GM12878 (cell line): ENCODE measurements around the gene DENND10. TPM values are rescaled to one million over a fixed set of nuclear protein-coding genes. Genes with fewer than 3 reads are reported as not detected.

ENCODE experiments used
- ATAC-seq: fragments of 200-7000 bp; cut with Tn5 transposase; 3 replicates; pipeline ENCODE4 v1.9.1; 2020; ENCODE audit warnings: mild to moderate bottlenecking, moderate library complexity
- BruUV-seq: library from RNA; stranded (reverse); fragments of 400-500 nt; replicated peaks from 2 replicates; lab custom pipeline; 2021; lab: Mats Ljungman, UMichigan
- CTCF ChIA-PET: fragments of 300-600 bp; sonication (Branson Sonifier 250); formaldehyde crosslinking; extraction: SDS; loops from one replicate; lab custom pipeline; 2021; ENCODE audit warnings: inconsistent platforms; lab: Yijun Ruan, JAX
- POLR2A ChIA-PET: fragments of 350-600 bp; formaldehyde crosslinking; extraction: SDS; loops from one replicate; lab custom pipeline; 2021; ENCODE audit warnings: inconsistent platforms; lab: Charles Lee
- RAD21 ChIA-PET: fragments of 300-600 bp; sonication (Branson Sonifier 250); formaldehyde crosslinking; loops from one replicate; lab custom pipeline; 2023; ENCODE audit warnings: antibody characterized with exemption; ENCODE audit not compliant: unreplicated experiment; lab: Charles Lee
- SMC1A ChIA-PET: fragments of 300-600 bp; sonication (Branson Sonifier 250); formaldehyde crosslinking; loops from one replicate; lab custom pipeline; 2023; ENCODE audit not compliant: unreplicated experiment, uncharacterized antibody; lab: Charles Lee
- DNase-seq: peaks from one replicate; pipeline ENCODE4 v3.0.0-alpha.2; 2011; ENCODE audit warnings: low read depth, low spot score
- FAIRE-seq: peaks from 3 replicates; lab custom pipeline; 2011; peaks lifted over from hg19 to GRCh38; lab: Jason Lieb, UNC
- H2AFZ ChIP-seq: 2 replicates; pipeline ENCODE4 v1.6.0; 2011; ENCODE audit warnings: low read depth, low read length, control low read depth; ENCODE audit not compliant: control insufficient read depth
- H3K27ac ChIP-seq: 2 replicates; pipeline ENCODE4 v1.5.1; 2011; ENCODE audit warnings: control low read depth; ENCODE audit not compliant: control insufficient read depth, insufficient read depth
- H3K27me3 ChIP-seq, 2 experiments: replicated peaks in 1 of 2; 2 replicates each; pipeline versions ENCODE4 v1.6.0 to v1.6.1; 2011; ENCODE audit warnings: low read length in 1 of 2; ENCODE audit not compliant: control insufficient read depth in 2 of 2, insufficient read depth in 2 of 2
- H3K36me3 ChIP-seq, 2 experiments: 2 replicates each; pipeline ENCODE4 v1.5.1; 2011; ENCODE audit warnings: low read length in 1 of 2; ENCODE audit not compliant: control insufficient read depth in 2 of 2, insufficient read depth in 2 of 2
- H3K4me1 ChIP-seq: 2 replicates; pipeline ENCODE4 v1.6.1; 2011; ENCODE audit warnings: mild to moderate bottlenecking, low read length, moderate library complexity, mixed read lengths; ENCODE audit not compliant: control insufficient read depth, insufficient read depth
- H3K4me2 ChIP-seq: 2 replicates; pipeline ENCODE4 v1.6.0; 2011; ENCODE audit warnings: control low read depth; ENCODE audit not compliant: control insufficient read depth, insufficient read depth
- H3K4me3 ChIP-seq: fragments of 200-600 bp; sonication (generic); 2 replicates; pipeline ENCODE4 v1.5.1; 2016
- H3K79me2 ChIP-seq: 2 replicates; pipeline ENCODE4 v1.6.0; 2011; ENCODE audit warnings: low read length; ENCODE audit not compliant: control insufficient read depth, insufficient read depth
- H3K9ac ChIP-seq: 2 replicates; pipeline ENCODE4 v1.8.0; 2011; ENCODE audit warnings: low read length, control low read depth, mixed read lengths; ENCODE audit not compliant: control insufficient read depth, insufficient read depth
- H3K9me3 ChIP-seq: replicated peaks from 3 replicates; pipeline ENCODE4 v1.5.1; 2011; ENCODE audit warnings: mild to moderate bottlenecking, low read length; ENCODE audit not compliant: control insufficient read depth, insufficient read depth
- H4K20me1 ChIP-seq: 2 replicates; pipeline ENCODE4 v1.6.0; 2011; ENCODE audit not compliant: control insufficient read depth, insufficient read depth
- E4F1 ChIP-seq: fragments of 450-650 bp; IDR thresholded peaks from 2 replicates; pipeline ENCODE4 v1.6.1; 2018; ENCODE audit warnings: borderline replicate concordance, mild to moderate bottlenecking; ENCODE audit not compliant: partially characterized antibody
- FOXM1 ChIP-seq: IDR thresholded peaks from 2 replicates; pipeline ENCODE4 v1.6.1; 2012; ENCODE audit warnings: low read depth, mild to moderate bottlenecking, inconsistent platforms, low read length, moderate library complexity
- HDGF ChIP-seq: fragments of 450-650 bp; IDR thresholded peaks from 2 replicates; pipeline ENCODE4 v1.6.1; 2016; ENCODE audit warnings: antibody characterized with exemption
- RBBP5 ChIP-seq: fragments of 200-600 bp; sonication (generic); conservative IDR thresholded peaks from 2 replicates; pipeline ENCODE4 v1.6.1; 2016
- SREBF2 ChIP-seq: IDR thresholded peaks from 2 replicates; pipeline ENCODE4 v1.6.1; 2012; ENCODE audit warnings: mild to moderate bottlenecking, low read length
- ZNF274 ChIP-seq: IDR thresholded peaks from one replicate; pipeline ENCODE4 v1.8.0; 2011; ENCODE audit not compliant: insufficient read length, insufficient read depth
- ZZZ3 ChIP-seq: IDR thresholded peaks from 2 replicates; pipeline ENCODE4 v1.6.1; 2011; ENCODE audit warnings: low read depth; ENCODE audit not compliant: control insufficient read depth, insufficient read length
- WGBS: methylation state at CpG from one replicate; pipeline ENCODE4 v1.1.6; 2016; ENCODE audit warnings: low lambda C conversion rate; ENCODE audit not compliant: insufficient replicate concordance, insufficient coverage; ENCODE audit errors: missing lambda C conversion rate; 5-methylcytosine and 5-hydroxymethylcytosine counted together
- in situ Hi-C: fragments of 300-500 bp; cut with MboI; formaldehyde crosslinking; loops from 9 replicates; pipeline ENCODE4 v1.14.3; 2018; ENCODE audit warnings: mixed read lengths
- intact Hi-C: fragments of 100-400 bp; cut with micrococcal nuclease; formaldehyde crosslinking; loops from one replicate; pipeline ENCODE4 v1.14.2; 2022; ENCODE audit not compliant: unreplicated experiment
- polyA plus RNA-seq, 11 experiments: library from polyadenylated mRNA; depleted of rRNA in 4 of 11; unstranded in 6 of 11; stranded (reverse) in 5 of 11; fragments of >200 nt; fragmentation: Nextera tagmentation in 4 of 11; fragmentation: Illumina TruSeq in 1 of 11; extraction: Ambion mirVana in 4 of 11; extraction: Trizol in 1 of 11; gene quantifications; 1 replicate in 1 of 11; 2 replicates in 10 of 11; pipeline versions ENCODE4 v1.2.1 to v1.2.3, GENCODE V29; 2011 to 2016; ENCODE audit warnings: inconsistent platforms in 2 of 11, missing spikeins in 2 of 11, low read depth in 1 of 11
- total RNA-seq, 4 experiments: library from RNA; depleted of rRNA in 3 of 4; stranded (reverse); fragments of >200 nt in 3 of 4; fragmentation: Illumina TruSeq in 1 of 4; extraction: Trizol in 1 of 4; gene quantifications; 2 replicates each; pipeline versions ENCODE4 v1.2.1 to v1.2.3, GENCODE V29; 2013 to 2021

The DENND10 gene
- total and polyA plus RNA-seq, 10 of the 15 experiments (the other 5 are each of a cell fraction or from before 2014, with no cell fraction given), result 21.5 to 39.8 (median 26.2) TPM

GRCh38 chr10:119129721-119130120 lies 25.8 kb downstream of the DENND10 start:
- Histone ChIP-seq H2AFZ (no peak overlapping the region), H3K4me1 (peaks cover 14% of the 10 kb centered on the region), H3K9ac (no peak overlapping the region), H4K20me1 (no peaks in the 10 kb centered on the region), H3K4me3 (no peak overlapping the region), H3K27ac (no peak overlapping the region), H3K4me2 (no peak overlapping the region), H3K27me3 (no peaks in the 10 kb centered on the region), H3K36me3 (no peaks in the 10 kb centered on the region; a peak in 2 of 4 replicates), H3K9me3 (no peaks in the 10 kb centered on the region), H3K79me2 (no peaks in the 10 kb centered on the region)
- no TSS peak for BruUV-seq
- ChIA-PET SMC1A (interaction anchor here (1.3 kb wide), 1 partner anchor 34 kb away, joined by 3 read pairs; no protein-coding TSS in a partner anchor), RAD21 (no interaction called here), POLR2A (no interaction called here), CTCF (no interaction called here)
- 70% methylated on average over 4 of the region's 4 CpGs for WGBS
- intact Hi-C loops (no loop called here), in situ Hi-C loops (no loop called here)
- no peak for TF ChIP-seq FOXM1
- no peak for TF ChIP-seq SREBF2
- no peak for TF ChIP-seq ZNF274
- no peak for TF ChIP-seq HDGF
- no peak for TF ChIP-seq ZZZ3
- TF ChIP-seq RBBP5, result no peak
- TF ChIP-seq E4F1, result no peak
- no peak for ATAC-seq
- FAIRE-seq, result no peak
- no peak for DNase-seq
